BLaER1 treated with 17β-estradiol and CSF1 and Interleukin-3, amounts not matched to agents 10 nM and 100 nM (cell line): Measurements from ENCODE around the gene PTGER2.

Source experiments
- H3K27ac ChIP-seq, 11 experiments: shearing (Covaris generic); formaldehyde crosslinking; 2 replicates each; pipeline ENCODE4 v1.8.1; 2022
- H3K27me3 ChIP-seq, 11 experiments: shearing (Covaris generic); formaldehyde crosslinking; 2 replicates each; pipeline ENCODE4 v1.8.1; 2022
- H3K36me3 ChIP-seq, 11 experiments: shearing (Covaris generic); formaldehyde crosslinking; 2 replicates each; pipeline ENCODE4 v1.8.1; 2022
- H3K4me1 ChIP-seq, 10 experiments: shearing (Covaris generic); formaldehyde crosslinking; 2 replicates each; pipeline ENCODE4 v1.8.1; 2022
- H3K4me2 ChIP-seq, 11 experiments: shearing (Covaris generic); formaldehyde crosslinking; 2 replicates each; pipeline ENCODE4 v1.8.1; 2022
- H3K4me3 ChIP-seq, 10 experiments: shearing (Covaris generic); formaldehyde crosslinking; 2 replicates each; pipeline ENCODE4 v1.8.1; 2022
- H3K9ac ChIP-seq, 11 experiments: shearing (Covaris generic); formaldehyde crosslinking; 2 replicates each; pipeline ENCODE4 v1.8.1; 2022
- H3K9me3 ChIP-seq, 11 experiments: shearing (Covaris generic); formaldehyde crosslinking; replicated peaks in 1 of 11; 2 replicates each; pipeline ENCODE4 v1.8.1; 2022
- H4K20me1 ChIP-seq, 11 experiments: shearing (Covaris generic); formaldehyde crosslinking; 2 replicates each; pipeline ENCODE4 v1.8.1; 2022
- Cebpa-rat ChIP-seq, 11 experiments: shearing (Covaris generic); IDR thresholded peaks; 2 replicates each; pipeline ENCODE4 v1.8.1; 2022

Gene PTGER2

GRCh38 chr14:52360831-52361230 is 46.7 kb downstream of the PTGER2 start:
- H3K4me2 ChIP-seq = no peak overlapping the region
- no peak for TF ChIP-seq Cebpa-rat (IDR thresholded peaks at IDR 0.05)
- H3K4me3 ChIP-seq = no peak overlapping the region
- no peaks in the 10 kb centered on the region for H3K9me3 ChIP-seq
- H3K4me1 ChIP-seq = peaks cover 0 to 2% (median 0%) of the 10 kb centered on the region in 10 experiments; a peak in 4 of 20 replicates
- no peak overlapping the region for H3K27ac ChIP-seq
- peaks cover 0 to 5% (median 0%) of the 10 kb centered on the region in 11 experiments; a peak in 1 of 22 replicates for H3K27me3 ChIP-seq
- H3K36me3 ChIP-seq = no peaks in the 10 kb centered on the region
- H4K20me1 ChIP-seq = no peaks in the 10 kb centered on the region
- no peak overlapping the region for H3K9ac ChIP-seq

- no peak overlapping the region for H3K27ac ChIP-seq
- H4K20me1 ChIP-seq = no peaks in the 10 kb centered on the region
- no peaks in the 10 kb centered on the region for H3K36me3 ChIP-seq
- no peak overlapping the region for H3K9ac ChIP-seq
- no peak for TF ChIP-seq Cebpa-rat (IDR thresholded peaks at IDR 0.05)
- H3K4me2 ChIP-seq = no peak overlapping the region
- H3K27me3 ChIP-seq = peaks cover 0 to 5% (median 0%) of the 10 kb centered on the region in 11 experiments; a peak in 1 of 22 replicates
- H3K4me1 ChIP-seq = no peaks in the 10 kb centered on the region
- H3K4me3 ChIP-seq = no peak overlapping the region
- no peaks in the 10 kb centered on the region for H3K9me3 ChIP-seq
Observed at GRCh38 chr14:52363041-52363704, 49.1 kb downstream of the PTGER2 start.

- no peak for TF ChIP-seq Cebpa-rat (IDR thresholded peaks at IDR 0.05)
- H3K4me3 ChIP-seq = no peak overlapping the region
- H3K27me3 ChIP-seq = peaks cover 0 to 5% (median 0%) of the 10 kb centered on the region in 11 experiments; a peak in 1 of 22 replicates
- H3K4me1 ChIP-seq = no peaks in the 10 kb centered on the region
- H3K9ac ChIP-seq = no peak overlapping the region
- no peaks in the 10 kb centered on the region for H4K20me1 ChIP-seq
- H3K36me3 ChIP-seq = no peaks in the 10 kb centered on the region
- no peaks in the 10 kb centered on the region for H3K9me3 ChIP-seq
- H3K27ac ChIP-seq = no peak overlapping the region
- no peak overlapping the region for H3K4me2 ChIP-seq
Observed at GRCh38 chr14:52363961-52364360, 49.8 kb downstream of the PTGER2 start.

GRCh38 chr14:52365071-52365470 is 51.0 kb downstream of the PTGER2 start:
- no peaks in the 10 kb centered on the region for H3K9me3 ChIP-seq

GRCh38 chr14:52366796-52367315 is 52.7 kb downstream of the PTGER2 start:
- Histone ChIP-seq H3K4me3 (no peak overlapping the region), H3K9ac (no peak overlapping the region), H3K4me2 (no peak overlapping the region), H3K27me3 (no peaks in the 10 kb centered on the region), H3K27ac (no peak overlapping the region), H3K9me3 (no peaks in the 10 kb centered on the region), H3K4me1 (peaks cover 0 to 12% (median 0%) of the 10 kb centered on the region in 10 experiments; a peak in 3 of 20 replicates), H3K36me3 (no peaks in the 10 kb centered on the region), H4K20me1 (no peaks in the 10 kb centered on the region)
- TF ChIP-seq Cebpa-rat (IDR thresholded peaks at IDR 0.05) = no peak

More at GRCh38 chr14:52365071-52365470, 51.0 kb downstream of the PTGER2 start:
- H3K27ac ChIP-seq = no peak overlapping the region
- peaks cover 0 to 5% (median 0%) of the 10 kb centered on the region in 11 experiments; a peak in 1 of 22 replicates for H3K27me3 ChIP-seq
- no peaks in the 10 kb centered on the region for H3K36me3 ChIP-seq
- no peaks in the 10 kb centered on the region for H3K4me1 ChIP-seq
- H3K4me3 ChIP-seq = no peak overlapping the region
- TF ChIP-seq Cebpa-rat (IDR thresholded peaks at IDR 0.05) = no peak
- no peak overlapping the region for H3K9ac ChIP-seq
- H4K20me1 ChIP-seq = no peaks in the 10 kb centered on the region
- no peak overlapping the region for H3K4me2 ChIP-seq

GRCh38 chr14:52369305-52369801 is 55.2 kb downstream of the PTGER2 start:
- Histone ChIP-seq H3K4me2 (no peak overlapping the region), H3K9me3 (peaks cover 5 to 18% (median 10%) of the 10 kb centered on the region in 11 experiments; a peak in 14 of 22 replicates), H3K4me1 (peaks cover 0 to 12% (median 0%) of the 10 kb centered on the region in 10 experiments; a peak in 3 of 20 replicates), H3K9ac (no peak overlapping the region), H3K36me3 (no peaks in the 10 kb centered on the region), H3K27me3 (no peaks in the 10 kb centered on the region), H3K4me3 (no peak overlapping the region), H4K20me1 (no peaks in the 10 kb centered on the region), H3K27ac (no peak overlapping the region)
- no peak for TF ChIP-seq Cebpa-rat (IDR thresholded peaks at IDR 0.05)

- H3K27me3 ChIP-seq = no peaks in the 10 kb centered on the region
- H3K36me3 ChIP-seq = no peaks in the 10 kb centered on the region
- no peaks in the 10 kb centered on the region for H4K20me1 ChIP-seq
- no peak overlapping the region for H3K4me3 ChIP-seq
- peaks cover 0 to 12% (median 0%) of the 10 kb centered on the region in 10 experiments; a peak in 3 of 20 replicates for H3K4me1 ChIP-seq
- H3K27ac ChIP-seq = no peak overlapping the region
- H3K9me3 ChIP-seq = peaks cover 5 to 21% (median 13%) of the 10 kb centered on the region in 11 experiments; a peak in 14 of 22 replicates
- H3K9ac ChIP-seq = no peak overlapping the region
- TF ChIP-seq Cebpa-rat (IDR thresholded peaks at IDR 0.05) = no peak
- no peak overlapping the region; a peak in 1 of 22 replicates for H3K4me2 ChIP-seq
Observed at GRCh38 chr14:52370406-52370935, 56.4 kb downstream of the PTGER2 start.

- no peak overlapping the region for H3K4me3 ChIP-seq
- peaks cover 20 to 47% (median 34%) of the 10 kb centered on the region in 11 experiments for H3K9me3 ChIP-seq
- H3K4me2 ChIP-seq = no peak overlapping the region
- no peaks in the 10 kb centered on the region for H3K36me3 ChIP-seq
- H3K27ac ChIP-seq = no peak overlapping the region
- TF ChIP-seq Cebpa-rat (IDR thresholded peaks at IDR 0.05) = no peak
- H3K4me1 ChIP-seq = no peaks in the 10 kb centered on the region
- no peak overlapping the region for H3K9ac ChIP-seq
- H3K27me3 ChIP-seq = no peaks in the 10 kb centered on the region
- no peaks in the 10 kb centered on the region for H4K20me1 ChIP-seq
Observed at GRCh38 chr14:52377940-52378339, 63.8 kb downstream of the PTGER2 start.
